ENCODE results near the gene GPR155. TPM values are rescaled to one million over a fixed set of nuclear protein-coding genes. Genes with fewer than 3 reads are reported as not detected.

The GPR155 gene, protein sequence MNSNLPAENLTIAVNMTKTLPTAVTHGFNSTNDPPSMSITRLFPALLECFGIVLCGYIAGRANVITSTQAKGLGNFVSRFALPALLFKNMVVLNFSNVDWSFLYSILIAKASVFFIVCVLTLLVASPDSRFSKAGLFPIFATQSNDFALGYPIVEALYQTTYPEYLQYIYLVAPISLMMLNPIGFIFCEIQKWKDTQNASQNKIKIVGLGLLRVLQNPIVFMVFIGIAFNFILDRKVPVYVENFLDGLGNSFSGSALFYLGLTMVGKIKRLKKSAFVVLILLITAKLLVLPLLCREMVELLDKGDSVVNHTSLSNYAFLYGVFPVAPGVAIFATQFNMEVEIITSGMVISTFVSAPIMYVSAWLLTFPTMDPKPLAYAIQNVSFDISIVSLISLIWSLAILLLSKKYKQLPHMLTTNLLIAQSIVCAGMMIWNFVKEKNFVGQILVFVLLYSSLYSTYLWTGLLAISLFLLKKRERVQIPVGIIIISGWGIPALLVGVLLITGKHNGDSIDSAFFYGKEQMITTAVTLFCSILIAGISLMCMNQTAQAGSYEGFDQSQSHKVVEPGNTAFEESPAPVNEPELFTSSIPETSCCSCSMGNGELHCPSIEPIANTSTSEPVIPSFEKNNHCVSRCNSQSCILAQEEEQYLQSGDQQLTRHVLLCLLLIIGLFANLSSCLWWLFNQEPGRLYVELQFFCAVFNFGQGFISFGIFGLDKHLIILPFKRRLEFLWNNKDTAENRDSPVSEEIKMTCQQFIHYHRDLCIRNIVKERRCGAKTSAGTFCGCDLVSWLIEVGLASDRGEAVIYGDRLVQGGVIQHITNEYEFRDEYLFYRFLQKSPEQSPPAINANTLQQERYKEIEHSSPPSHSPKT
- total RNA-seq: 42.7 TPM
- polyA plus RNA-seq: 10 to 100 TPM; 15.0 to 20.1 (median 18.9) TPM

DNA sequence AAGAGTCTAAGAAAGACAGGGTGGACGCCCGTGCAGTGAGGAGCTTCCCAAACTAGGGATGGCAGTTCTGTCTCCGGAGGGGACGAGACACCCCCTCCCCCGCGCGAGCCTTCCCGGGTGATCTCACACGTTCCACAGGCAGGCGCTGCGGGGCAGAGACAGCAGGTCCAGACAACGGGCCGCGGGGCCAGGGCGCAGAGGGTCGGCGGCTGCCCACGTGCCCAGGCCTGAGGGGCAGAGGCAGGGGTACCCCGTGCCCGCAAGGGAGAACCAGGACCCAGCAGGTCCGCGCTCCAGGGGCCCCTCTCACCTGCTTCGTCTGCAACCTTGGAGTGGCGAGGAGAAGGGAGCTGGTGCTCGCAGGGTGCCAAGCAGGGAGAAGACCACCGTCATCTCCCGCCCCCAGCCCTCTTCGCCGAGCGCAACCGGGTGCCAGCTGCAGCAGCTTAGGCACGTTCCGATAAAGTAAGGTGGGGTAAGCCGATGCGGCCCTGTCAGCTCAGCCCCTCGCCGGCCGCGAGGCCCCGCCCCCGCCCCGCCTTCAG lies at the start of gene GPR155:
Gene GPR155, minus strand, starts transcription at position 467 of the 545 bp plus-strand sequence. CDS start 5,073 bp downstream, outside the sequence.
- H3K4me1 Mint-ChIP-seq: peaks cover 33 to 75% (median 58%) of the 10 kb centered on the region in 4 donors
- Histone ChIP-seq H3K9me3 (ENCODE audit: control insufficient read depth in 2 of 2, low read length in 2 of 2) (no peaks in the 10 kb centered on the region), H3K4me1 (ENCODE audit: control insufficient read depth, insufficient read depth, low read length, poor library complexity, severe bottlenecking) (peaks cover 53% of the 10 kb centered on the region), H3K27me3 (ENCODE audit: control insufficient read depth, insufficient read depth, low read length) (no peaks in the 10 kb centered on the region), H3K36me3 (ENCODE audit: control insufficient read depth, insufficient read depth, low read length) (peaks cover 14% of the 10 kb centered on the region), H3K4me3 (ENCODE audit: low read depth, low read length) (peak within 1 kb of the TSS; percentile 98), H3K27ac (ENCODE audit: insufficient read depth, low read length, poor library complexity, severe bottlenecking) (peak within 1 kb of the TSS; percentile 85)
- H3K9me3 Mint-ChIP-seq: no peaks in the 10 kb centered on the region
- H3K27ac Mint-ChIP-seq: peak within 1 kb of the TSS; percentile 98 to 99 (median 99)
- ATAC-seq (ENCODE audit: low read depth in 2 of 2): peak; percentile 6 to 26
- peaks cover 5% of the 10 kb centered on the region for H3K27me3 Mint-ChIP-seq
- H3K4me3 Mint-ChIP-seq: peak within 1 kb of the TSS; percentile 100
- peaks cover 13% of the 10 kb centered on the region for H3K36me3 Mint-ChIP-seq
- DNase-seq: peak in 1 of 3 donors; percentile 41

- H3K9me3 Mint-ChIP-seq: no peaks in the 10 kb centered on the region
- Histone ChIP-seq H3K27me3 (ENCODE audit: control insufficient read depth, insufficient read depth, low read length) (peaks cover 3% of the 10 kb centered on the region), H3K36me3 (ENCODE audit: control insufficient read depth, insufficient read depth, low read length) (no peaks in the 10 kb centered on the region), H3K4me3 (ENCODE audit: low read depth, low read length) (no peak overlapping the region), H3K9me3 (ENCODE audit: control insufficient read depth in 2 of 2, low read length in 2 of 2) (no peaks in the 10 kb centered on the region), H3K27ac (ENCODE audit: insufficient read depth, low read length, poor library complexity, severe bottlenecking) (no peak overlapping the region), H3K4me1 (ENCODE audit: control insufficient read depth, insufficient read depth, low read length, poor library complexity, severe bottlenecking) (no peaks in the 10 kb centered on the region)
- no peak for ATAC-seq (ENCODE audit: low read depth in 2 of 2)
- no peak for DNase-seq
- H3K4me3 Mint-ChIP-seq: peak overlapping the region in 1 of 4 donors; percentile 40
- peaks cover 0 to 13% (median 8%) of the 10 kb centered on the region in 4 donors for H3K4me1 Mint-ChIP-seq
- no peak overlapping the region for H3K27ac Mint-ChIP-seq
- no peaks in the 10 kb centered on the region for H3K36me3 Mint-ChIP-seq
- peaks cover 8% of the 10 kb centered on the region for H3K27me3 Mint-ChIP-seq
Measured at GRCh38 chr2:174535757-174536703, 49.2 kb upstream of the GPR155 start.

- no peak overlapping the region for H3K4me3 Mint-ChIP-seq
Measured at GRCh38 chr2:174535083-174535482, 48.3 kb upstream of the GPR155 start.

GRCh38 chr2:174529916-174530315 lies 43.1 kb upstream of the GPR155 start:
- H3K9me3 ChIP-seq (ENCODE audit: control insufficient read depth in 2 of 2, low read length in 2 of 2): no peaks in the 10 kb centered on the region
- H3K27me3 Mint-ChIP-seq: peaks cover 11% of the 10 kb centered on the region
- ATAC-seq (ENCODE audit: low read depth in 2 of 2) (no peak), DNase-seq (no peak)
- peaks cover 0 to 7% (median 1%) of the 10 kb centered on the region in 7 donors for H3K9me3 Mint-ChIP-seq
- H3K36me3 Mint-ChIP-seq: peaks cover 31% of the 10 kb centered on the region
- no peaks in the 10 kb centered on the region for H3K36me3 ChIP-seq (ENCODE audit: control insufficient read depth, insufficient read depth, low read length)
- peaks cover under 1% of the 10 kb centered on the region in 4 donors for H3K4me1 Mint-ChIP-seq
- H3K27me3 ChIP-seq (ENCODE audit: control insufficient read depth, insufficient read depth, low read length): no peaks in the 10 kb centered on the region
- H3K27ac ChIP-seq (ENCODE audit: insufficient read depth, low read length, poor library complexity, severe bottlenecking): no peak overlapping the region
- H3K27ac Mint-ChIP-seq: no peak overlapping the region
- H3K4me3 ChIP-seq (ENCODE audit: low read depth, low read length): no peak overlapping the region
- H3K4me1 ChIP-seq (ENCODE audit: control insufficient read depth, insufficient read depth, low read length, poor library complexity, severe bottlenecking): no peaks in the 10 kb centered on the region
- no peak overlapping the region for H3K4me3 Mint-ChIP-seq

More at GRCh38 chr2:174535083-174535482, 48.3 kb upstream of the GPR155 start:
- DNase-seq (no peak), ATAC-seq (ENCODE audit: low read depth in 2 of 2) (no peak)
- no peak overlapping the region for H3K27ac ChIP-seq (ENCODE audit: insufficient read depth, low read length, poor library complexity, severe bottlenecking)
- no peak overlapping the region for H3K4me3 ChIP-seq (ENCODE audit: low read depth, low read length)
- Mint-ChIP-seq H3K4me1 (peaks cover 0 to 13% (median 8%) of the 10 kb centered on the region in 4 donors), H3K36me3 (no peaks in the 10 kb centered on the region), H3K27me3 (peaks cover 8% of the 10 kb centered on the region), H3K9me3 (no peaks in the 10 kb centered on the region), H3K27ac (no peak overlapping the region)
- H3K9me3 ChIP-seq (ENCODE audit: control insufficient read depth in 2 of 2, low read length in 2 of 2): no peaks in the 10 kb centered on the region
- peaks cover 3% of the 10 kb centered on the region for H3K27me3 ChIP-seq (ENCODE audit: control insufficient read depth, insufficient read depth, low read length)
- no peaks in the 10 kb centered on the region for H3K36me3 ChIP-seq (ENCODE audit: control insufficient read depth, insufficient read depth, low read length)
- no peaks in the 10 kb centered on the region for H3K4me1 ChIP-seq (ENCODE audit: control insufficient read depth, insufficient read depth, low read length, poor library complexity, severe bottlenecking)

GRCh38 chr2:174527959-174528358 lies 41.1 kb upstream of the GPR155 start:
- no peak for ATAC-seq (ENCODE audit: low read depth in 2 of 2)
- H3K4me3 Mint-ChIP-seq: no peak overlapping the region

DNA sequence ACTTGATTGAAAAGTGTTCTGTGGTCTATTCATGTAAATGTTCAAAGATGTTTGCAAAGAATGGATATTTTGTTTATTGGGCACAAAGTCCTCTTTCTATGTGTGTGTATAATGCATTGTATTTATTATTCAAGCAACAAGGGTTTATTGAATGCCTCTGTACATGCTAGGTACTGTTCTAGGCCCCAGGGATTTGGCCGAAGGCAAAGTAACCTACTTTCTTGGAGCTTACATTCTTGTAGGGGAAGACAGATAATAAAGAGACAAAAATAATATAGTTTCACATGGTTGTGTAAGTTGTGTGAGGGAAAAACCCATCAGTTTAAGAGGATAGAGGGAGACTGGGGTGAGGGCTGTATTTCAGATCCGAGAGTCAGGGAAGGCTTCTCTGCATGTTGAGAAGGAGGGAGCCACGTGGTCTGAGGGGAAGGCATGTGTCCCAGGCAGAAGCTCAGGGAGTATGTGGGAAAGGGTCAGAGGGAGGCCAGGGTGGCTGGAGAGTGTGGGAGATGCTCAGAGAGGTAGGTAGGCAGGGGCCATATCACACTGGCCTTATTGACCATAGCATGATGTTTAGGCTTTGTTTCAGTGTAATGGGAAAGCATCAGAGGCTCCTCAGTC lies 40.4 kb upstream of the GPR155 start:
- H3K4me3 Mint-ChIP-seq: peak overlapping the region in 1 of 4 donors; percentile 17

More at GRCh38 chr2:174527959-174528358, 41.1 kb upstream of the GPR155 start:
- Histone ChIP-seq H3K9me3 (ENCODE audit: control insufficient read depth in 2 of 2, low read length in 2 of 2) (no peaks in the 10 kb centered on the region), H3K27me3 (ENCODE audit: control insufficient read depth, insufficient read depth, low read length) (no peaks in the 10 kb centered on the region), H3K36me3 (ENCODE audit: control insufficient read depth, insufficient read depth, low read length) (no peaks in the 10 kb centered on the region), H3K4me1 (ENCODE audit: control insufficient read depth, insufficient read depth, low read length, poor library complexity, severe bottlenecking) (no peaks in the 10 kb centered on the region), H3K27ac (ENCODE audit: insufficient read depth, low read length, poor library complexity, severe bottlenecking) (no peak overlapping the region), H3K4me3 (ENCODE audit: low read depth, low read length) (no peak overlapping the region)
- no peak for DNase-seq
- Mint-ChIP-seq H3K27ac (peak overlapping the region in 1 of 3 donors; percentile 7), H3K27me3 (peaks cover 16% of the 10 kb centered on the region), H3K9me3 (peaks cover 0 to 7% (median 1%) of the 10 kb centered on the region in 7 donors), H3K4me1 (peaks cover 9 to 10% (median 10%) of the 10 kb centered on the region in 4 donors), H3K36me3 (peaks cover 39% of the 10 kb centered on the region)

More for the DNA sequence above, 40.4 kb upstream of the GPR155 start:
- no peak overlapping the region for H3K4me3 ChIP-seq (ENCODE audit: low read depth, low read length)
- Mint-ChIP-seq H3K27ac (peak overlapping the region in 1 of 3 donors; percentile 5), H3K4me1 (peaks cover 10 to 13% (median 10%) of the 10 kb centered on the region in 4 donors), H3K27me3 (peaks cover 16% of the 10 kb centered on the region), H3K36me3 (peaks cover 39% of the 10 kb centered on the region), H3K9me3 (peaks cover 0 to 7% (median 1%) of the 10 kb centered on the region in 7 donors)
- no peaks in the 10 kb centered on the region for H3K4me1 ChIP-seq (ENCODE audit: control insufficient read depth, insufficient read depth, low read length, poor library complexity, severe bottlenecking)
- no peaks in the 10 kb centered on the region for H3K27me3 ChIP-seq (ENCODE audit: control insufficient read depth, insufficient read depth, low read length)
- no peaks in the 10 kb centered on the region for H3K9me3 ChIP-seq (ENCODE audit: control insufficient read depth in 2 of 2, low read length in 2 of 2)
- no peak for ATAC-seq (ENCODE audit: low read depth in 2 of 2)
- no peak overlapping the region for H3K27ac ChIP-seq (ENCODE audit: insufficient read depth, low read length, poor library complexity, severe bottlenecking)
- H3K36me3 ChIP-seq (ENCODE audit: control insufficient read depth, insufficient read depth, low read length): no peaks in the 10 kb centered on the region
- no peak for DNase-seq

Measured in CD4-positive, CD25-positive, alpha-beta regulatory T cell (primary cell).